Mesenchymal stem cell (in vitro differentiated cells and primary cell): Measurements from ENCODE around the gene EFCAB11.

ENCODE experiments used
- DNase-seq: peaks from one replicate; pipeline ENCODE4 v3.0.0-alpha.2; 2013
- H2AFZ ChIP-seq: one replicate; pipeline ENCODE4 v1.6.1; 2013; ENCODE audit warnings: low read depth, mild to moderate bottlenecking, control low read depth, inconsistent platforms, low read length, moderate library complexity
- H2AK5ac ChIP-seq: 2 replicates; pipeline ENCODE4 v1.6.1; 2013; ENCODE audit warnings: low read length, moderate library complexity, mild to moderate bottlenecking, inconsistent platforms; ENCODE audit not compliant: severe bottlenecking
- H2BK120ac ChIP-seq: one replicate; pipeline ENCODE4 v1.6.1; 2013; ENCODE audit warnings: low read depth, mild to moderate bottlenecking, inconsistent platforms, low read length, moderate library complexity
- H2BK12ac ChIP-seq, 2 experiments: one replicate each; pipeline ENCODE4 v1.6.1; 2013; ENCODE audit warnings: inconsistent platforms in 2 of 2, low read length in 2 of 2, mild to moderate bottlenecking in 2 of 2, moderate library complexity in 2 of 2, control low read depth in 1 of 2
- H2BK15ac ChIP-seq: one replicate; pipeline ENCODE4 v1.6.1; 2013; ENCODE audit warnings: mild to moderate bottlenecking, low read depth, inconsistent platforms; ENCODE audit not compliant: poor library complexity, severe bottlenecking
- H2BK5ac ChIP-seq: 2 replicates; pipeline ENCODE4 v1.6.1; 2013; ENCODE audit warnings: low read depth, mild to moderate bottlenecking, low read length, control low read depth, inconsistent platforms; ENCODE audit not compliant: poor library complexity, severe bottlenecking
- H3K14ac ChIP-seq, 2 experiments: one replicate each; pipeline ENCODE4 v1.6.1; 2013; ENCODE audit warnings: inconsistent platforms in 2 of 2, low read length in 2 of 2, control low read depth in 1 of 2, mild to moderate bottlenecking in 1 of 2, moderate library complexity in 1 of 2
- H3K18ac ChIP-seq, 2 experiments: one replicate each; pipeline ENCODE4 v1.6.1; 2013; ENCODE audit warnings: inconsistent platforms in 2 of 2, low read length in 2 of 2, control low read depth in 1 of 2, low read depth in 1 of 2, mild to moderate bottlenecking in 1 of 2
- H3K23ac ChIP-seq, 2 experiments: one replicate each; pipeline ENCODE4 v1.6.1; 2013; ENCODE audit warnings: inconsistent platforms in 2 of 2, low read length in 2 of 2, mild to moderate bottlenecking in 2 of 2, moderate library complexity in 2 of 2, control low read depth in 1 of 2
- H3K27ac ChIP-seq: 2 replicates; pipeline ENCODE4 v1.5.1; 2013; ENCODE audit warnings: mild to moderate bottlenecking, moderate library complexity, low read length, control low read depth, inconsistent platforms; ENCODE audit not compliant: poor library complexity, severe bottlenecking
- H3K27me3 ChIP-seq, 2 experiments: 2 replicates each; pipeline versions ENCODE4 v1.6.1 to v1.7.0; 2013; ENCODE audit warnings: low read length in 2 of 2, mild to moderate bottlenecking in 2 of 2, moderate library complexity in 2 of 2, control low read depth in 1 of 2, inconsistent platforms in 1 of 2; ENCODE audit not compliant: control insufficient read depth in 1 of 2, insufficient read depth in 1 of 2
- H3K36me3 ChIP-seq, 2 experiments: 2 replicates each; pipeline versions ENCODE4 v1.6.1 to v1.7.0; 2013; ENCODE audit warnings: low read length in 2 of 2, control low read depth in 1 of 2, inconsistent platforms in 1 of 2, low read depth in 1 of 2, mild to moderate bottlenecking in 1 of 2; ENCODE audit not compliant: insufficient read depth in 2 of 2, control insufficient read depth in 1 of 2
- H3K4ac ChIP-seq, 2 experiments: one replicate each; pipeline ENCODE4 v1.6.1; 2013; ENCODE audit warnings: inconsistent platforms in 2 of 2, low read length in 2 of 2, mild to moderate bottlenecking in 2 of 2, moderate library complexity in 2 of 2, control low read depth in 1 of 2, low read depth in 1 of 2
- H3K4me1 ChIP-seq: 2 replicates; pipeline ENCODE4 v1.6.1; 2013; ENCODE audit warnings: low read depth, low read length, control low read depth; ENCODE audit not compliant: control insufficient read depth, insufficient read depth
- H3K4me2 ChIP-seq: 2 replicates; pipeline ENCODE4 v1.6.1; 2013; ENCODE audit warnings: low read length, mild to moderate bottlenecking, inconsistent platforms; ENCODE audit not compliant: poor library complexity, severe bottlenecking
- H3K4me3 ChIP-seq, 2 experiments: 2 replicates each; pipeline versions ENCODE4 v1.5.1 to v1.7.0; 2013; ENCODE audit warnings: low read length in 2 of 2, mild to moderate bottlenecking in 2 of 2, control low read depth in 1 of 2, low read depth in 1 of 2; ENCODE audit not compliant: insufficient read depth in 1 of 2
- H3K79me1 ChIP-seq: replicated peaks from 2 replicates; pipeline ENCODE4 v1.6.1; 2013; ENCODE audit warnings: mild to moderate bottlenecking, control low read depth, low read length, inconsistent platforms; ENCODE audit not compliant: poor library complexity, severe bottlenecking
- H3K9ac ChIP-seq: 2 replicates; pipeline ENCODE4 v1.7.0; 2013; ENCODE audit warnings: mild to moderate bottlenecking, low read length, moderate library complexity
- H3K9me3 ChIP-seq: 2 replicates; pipeline ENCODE4 v1.7.0; 2013; ENCODE audit warnings: mild to moderate bottlenecking, low read length; ENCODE audit not compliant: control insufficient read depth
- H4K8ac ChIP-seq: one replicate; pipeline ENCODE4 v1.6.1; 2013; ENCODE audit warnings: inconsistent platforms, mild to moderate bottlenecking, low read length, moderate library complexity
- H4K91ac ChIP-seq: one replicate; pipeline ENCODE4 v1.6.1; 2013; ENCODE audit warnings: mild to moderate bottlenecking, low read length, inconsistent platforms
- WGBS: methylation state at CpG from one replicate; pipeline ENCODE4 v1.1.7; 2013; ENCODE audit warnings: mixed read lengths; 5-methylcytosine and 5-hydroxymethylcytosine counted together

Gene EFCAB11

DNA sequence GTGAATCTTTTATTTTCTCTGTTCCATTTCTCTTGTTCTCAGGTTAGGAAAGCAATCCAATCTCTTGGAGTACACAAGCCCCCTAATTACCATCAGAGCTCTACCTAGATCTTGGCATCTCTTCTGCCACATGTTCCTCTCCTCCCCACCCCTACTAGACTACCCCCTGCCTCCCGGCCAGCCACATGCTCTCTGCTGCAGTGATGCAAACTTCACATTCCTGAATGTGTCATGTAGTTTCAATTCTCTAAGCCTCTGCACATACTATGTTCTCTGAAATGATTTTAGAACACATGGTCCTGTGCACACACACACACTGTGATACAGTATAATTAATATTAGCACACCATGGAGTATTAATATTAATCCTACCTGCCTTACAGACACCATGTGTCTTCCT is 104.6 kb downstream of the EFCAB11 start:
- no peak overlapping the region for H4K8ac ChIP-seq
- H3K4me3 ChIP-seq: no peak overlapping the region
- H3K36me3 ChIP-seq: no peaks in the 10 kb centered on the region
- H3K4me2 ChIP-seq: no peak overlapping the region
- DNase-seq: no peak
- H3K79me1 ChIP-seq: no peaks in the 10 kb centered on the region
- 46% methylated on average over 1 of the region's 1 CpG for WGBS
- H4K91ac ChIP-seq: no peak overlapping the region
- H3K4ac ChIP-seq: no peak overlapping the region
- H3K27ac ChIP-seq: no peak overlapping the region
- H3K14ac ChIP-seq: no peak overlapping the region
- H3K18ac ChIP-seq: no peak overlapping the region
- H3K9ac ChIP-seq: no peak overlapping the region
- no peak overlapping the region for H2BK12ac ChIP-seq
- H2BK5ac ChIP-seq: no peak overlapping the region
- no peak overlapping the region for H2BK15ac ChIP-seq
- H3K23ac ChIP-seq: no peak overlapping the region
- H2BK120ac ChIP-seq: no peak overlapping the region
- peaks cover 3% of the 10 kb centered on the region for H3K4me1 ChIP-seq
- no peaks in the 10 kb centered on the region for H3K9me3 ChIP-seq
- H3K27me3 ChIP-seq: no peaks in the 10 kb centered on the region
- H2AFZ ChIP-seq: no peak overlapping the region
- no peak overlapping the region for H2AK5ac ChIP-seq

DNA sequence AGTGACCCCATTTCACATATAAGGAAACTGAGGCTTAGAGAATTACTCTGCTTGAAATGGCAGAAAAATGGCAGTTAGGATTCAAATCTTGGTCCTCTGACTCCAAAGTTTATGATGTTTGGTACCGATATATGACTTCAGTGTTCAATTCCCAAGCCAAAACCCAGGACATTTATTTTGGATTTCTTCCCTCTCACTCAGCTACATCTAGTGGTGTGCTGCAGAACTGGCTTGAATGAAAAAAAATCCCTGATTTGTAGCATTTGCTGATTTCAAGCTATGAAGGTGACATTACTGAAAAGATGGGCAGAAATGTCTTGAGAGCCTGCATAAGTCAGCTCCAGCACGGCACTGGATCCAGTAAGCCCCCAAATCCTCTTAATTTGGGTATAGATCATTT is 106.4 kb downstream of the EFCAB11 start:
- H3K4ac ChIP-seq: no peak overlapping the region
- H3K23ac ChIP-seq: no peak overlapping the region
- H3K14ac ChIP-seq: no peak overlapping the region
- no peak overlapping the region for H4K8ac ChIP-seq
- H3K4me2 ChIP-seq: no peak overlapping the region
- H3K79me1 ChIP-seq: no peaks in the 10 kb centered on the region
- no peak overlapping the region for H3K9ac ChIP-seq
- H3K9me3 ChIP-seq: no peaks in the 10 kb centered on the region
- H2BK15ac ChIP-seq: no peak overlapping the region
- 100% methylated on average over 2 of the region's 2 CpGs for WGBS
- H3K4me1 ChIP-seq: peaks cover 3% of the 10 kb centered on the region
- no peak overlapping the region for H4K91ac ChIP-seq
- peak; percentile 22 for DNase-seq
- H2AK5ac ChIP-seq: no peak overlapping the region
- H2BK120ac ChIP-seq: no peak overlapping the region
- H3K36me3 ChIP-seq: no peaks in the 10 kb centered on the region
- H2BK12ac ChIP-seq: no peak overlapping the region
- H3K27ac ChIP-seq: no peak overlapping the region
- H3K27me3 ChIP-seq: no peaks in the 10 kb centered on the region
- no peak overlapping the region for H3K4me3 ChIP-seq
- H2BK5ac ChIP-seq: no peak overlapping the region
- no peak overlapping the region for H3K18ac ChIP-seq
- no peak overlapping the region for H2AFZ ChIP-seq

DNA sequence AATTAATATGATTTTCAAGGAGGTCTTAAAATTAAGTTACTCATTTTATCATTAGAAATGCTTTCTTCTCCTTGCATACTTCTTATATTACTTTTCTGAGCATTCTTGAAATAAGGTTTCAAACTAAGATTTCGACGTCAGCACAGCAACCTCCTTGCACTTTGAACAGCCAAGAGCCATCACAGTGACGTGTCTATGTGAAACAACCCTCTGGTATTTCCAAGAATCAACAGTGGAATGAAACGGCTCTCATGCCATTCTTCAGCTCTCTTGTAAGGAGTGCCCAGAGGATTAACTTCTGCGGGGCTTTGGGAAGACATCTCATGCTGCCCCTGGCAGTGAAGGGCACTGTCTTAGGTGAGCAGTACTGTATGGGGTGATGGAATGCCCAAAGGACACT is 109.2 kb downstream of the EFCAB11 start:
- H2BK15ac ChIP-seq: no peak overlapping the region
- H3K27ac ChIP-seq: peak overlapping the region; percentile 20
- no peak overlapping the region for H3K9ac ChIP-seq
- no peak overlapping the region for H3K4me3 ChIP-seq
- no peaks in the 10 kb centered on the region for H3K27me3 ChIP-seq
- no peaks in the 10 kb centered on the region for H3K79me1 ChIP-seq
- no peak overlapping the region for H2AK5ac ChIP-seq
- 56% methylated on average over 5 of the region's 5 CpGs for WGBS
- H2BK120ac ChIP-seq: no peak overlapping the region
- DNase-seq: peak; percentile 83
- H4K8ac ChIP-seq: no peak overlapping the region
- no peak overlapping the region for H3K23ac ChIP-seq
- H2AFZ ChIP-seq: no peak overlapping the region
- H3K4ac ChIP-seq: no peak overlapping the region
- H3K14ac ChIP-seq: no peak overlapping the region
- no peak overlapping the region for H2BK5ac ChIP-seq
- no peaks in the 10 kb centered on the region for H3K9me3 ChIP-seq
- H2BK12ac ChIP-seq: peak overlapping the region in 1 of 2 experiments; percentile 42
- H3K4me1 ChIP-seq: peaks cover 3% of the 10 kb centered on the region
- no peak overlapping the region for H3K4me2 ChIP-seq
- no peak overlapping the region for H4K91ac ChIP-seq
- H3K18ac ChIP-seq: peak overlapping the region in 1 of 2 experiments; percentile 64
- no peaks in the 10 kb centered on the region for H3K36me3 ChIP-seq

DNA sequence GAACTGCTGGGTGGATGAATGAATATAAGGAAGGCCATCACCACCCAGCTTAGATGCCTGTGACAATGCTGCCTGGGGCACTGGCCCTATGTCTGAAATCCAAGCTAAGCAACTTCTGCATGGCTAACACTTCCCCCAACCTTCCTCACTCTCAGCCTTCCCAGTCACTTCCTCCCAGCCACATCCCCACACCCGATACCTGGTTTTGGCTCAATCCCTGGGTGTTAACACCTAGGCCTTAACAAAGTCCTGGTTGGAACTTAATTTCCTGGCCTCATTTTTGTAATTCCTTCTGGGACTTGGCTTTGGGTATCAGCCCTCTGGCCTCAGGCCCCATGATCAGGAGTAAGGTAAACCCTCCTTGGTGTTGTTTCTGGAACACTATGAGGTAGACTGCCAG is 110.0 kb downstream of the EFCAB11 start:
- Histone ChIP-seq H3K4me2 (no peak overlapping the region), H3K79me1 (no peaks in the 10 kb centered on the region), H3K14ac (no peak overlapping the region), H3K4ac (no peak overlapping the region), H2BK12ac (no peak overlapping the region), H2AK5ac (peak overlapping the region; percentile 3), H3K36me3 (no peaks in the 10 kb centered on the region), H3K4me3 (no peak overlapping the region), H4K8ac (no peak overlapping the region), H3K27ac (no peak overlapping the region), H2BK15ac (no peak overlapping the region), H3K4me1 (peaks cover 3% of the 10 kb centered on the region), H2BK120ac (no peak overlapping the region), H2AFZ (no peak overlapping the region), H3K9ac (no peak overlapping the region), H3K27me3 (no peaks in the 10 kb centered on the region), H3K9me3 (no peaks in the 10 kb centered on the region), H3K23ac (no peak overlapping the region), H4K91ac (no peak overlapping the region), H3K18ac (peak overlapping the region in 1 of 2 experiments; percentile 3), H2BK5ac (no peak overlapping the region)
- 90% methylated on average over 1 of the region's 1 CpG for WGBS
- no peak for DNase-seq
